Measurements from ENCODE around the gene IKZF4.

Gene IKZF4

GRCh38 chr12:56086608-56087007 is 65.8 kb downstream of the IKZF4 start:
- DNase-seq = no peak

- DNase-seq = no peak
Measured at GRCh38 chr12:56087220-56087619, 66.4 kb downstream of the IKZF4 start.
